Mucosa of descending colon (tissue), 3 donors: ENCODE data around the gene ZAR1. TPM values are rescaled to one million over a fixed set of nuclear protein-coding genes. Genes with fewer than 3 reads are reported as not detected.

Experiments used
- ATAC-seq: fragments of 200-7000 bp; cut with Tn5 transposase; one replicate; pipeline ENCODE4 v1.9.1; 2020; ENCODE audit warnings: mild to moderate bottlenecking, moderate library complexity
- DNase-seq, 3 donors: peaks; one replicate each; pipeline ENCODE4 v3.0.0-alpha.2; 2020
- H3K36me3 ChIP-seq: fragments of 200-600 bp; one replicate; pipeline ENCODE4 v1.8.0; 2021; ENCODE audit warnings: low read depth, mild to moderate bottlenecking
- H3K4me1 ChIP-seq: fragments of 200-600 bp; one replicate; pipeline ENCODE4 v1.8.0; 2021; ENCODE audit warnings: low read depth, mild to moderate bottlenecking
- H3K4me3 ChIP-seq: fragments of 200-600 bp; one replicate; pipeline ENCODE4 v1.8.0; 2021; ENCODE audit warnings: mild to moderate bottlenecking
- H3K9me3 ChIP-seq: fragments of 200-600 bp; one replicate; pipeline ENCODE4 v1.8.0; 2021; ENCODE audit warnings: mild to moderate bottlenecking
- CTCF ChIP-seq: fragments of 200-600 bp; IDR thresholded peaks from one replicate; pipeline ENCODE4 v1.8.0; 2022; ENCODE audit warnings: antibody characterized with exemption, mild to moderate bottlenecking
- intact Hi-C, 2 donors: fragments of 100-400 bp; cut with DNase I in 1 of 2; cut with micrococcal nuclease in 1 of 2; formaldehyde crosslinking; loops; one replicate each; pipeline versions ENCODE4 v1.11.0 to v1.11.1; 2022; cut with DNase I, micrococcal nuclease
- total RNA-seq, 3 donors: library from RNA; stranded (reverse); fragmentation: NEBNext Ultra II Directional in 2 of 3; extraction: Animal tissue kit (Norgen Biotek cat#: 25700) in 2 of 3; gene quantifications; one replicate each; pipeline versions ENCODE4 v1.2.1 to v1.2.4, GENCODE V29; 2021 to 2023
- donor health status: DM: no; HTN: no; CAD: no; lungs with moderate emphysema.
- donor health status: DM: no; HTN: no; CAD: no.
- donor health status: DM: no; HTN: yes; CAD: no.

Gene ZAR1
- total RNA-seq, 3 donors from 2014 or later: not detected

GRCh38 chr4:48504026-48504330 is 13.9 kb downstream of the ZAR1 start:
- peaks cover 3% of the 10 kb centered on the region for H3K36me3 ChIP-seq
- no peak for TF ChIP-seq CTCF
- intact Hi-C loops: no loop called here
- ATAC-seq: no peak
- DNase-seq: no peak
- H3K4me3 ChIP-seq: no peak overlapping the region
- H3K4me1 ChIP-seq: no peaks in the 10 kb centered on the region
- H3K9me3 ChIP-seq: no peaks in the 10 kb centered on the region

GRCh38 chr4:48504352-48504751 is 14.3 kb downstream of the ZAR1 start:
- H3K36me3 ChIP-seq: peaks cover 6% of the 10 kb centered on the region
- DNase-seq (no peak), ATAC-seq (no peak)
- no peaks in the 10 kb centered on the region for H3K4me1 ChIP-seq
- intact Hi-C loops: no loop called here
- no peak overlapping the region for H3K4me3 ChIP-seq
- no peak for TF ChIP-seq CTCF
- H3K9me3 ChIP-seq: no peaks in the 10 kb centered on the region

- intact Hi-C loops: no loop called here
- DNase-seq: no peak
- H3K4me3 ChIP-seq: no peak overlapping the region
- peaks cover 16% of the 10 kb centered on the region for H3K36me3 ChIP-seq
- H3K4me1 ChIP-seq: no peaks in the 10 kb centered on the region
- ATAC-seq: no peak
- TF ChIP-seq CTCF: no peak
- H3K9me3 ChIP-seq: no peaks in the 10 kb centered on the region
Measured at GRCh38 chr4:48506716-48507115, 16.7 kb downstream of the ZAR1 start.

- intact Hi-C loops: no loop called here
Measured at GRCh38 chr4:48509543-48509942, 19.5 kb downstream of the ZAR1 start.

GRCh38 chr4:48518143-48518542 is 28.1 kb downstream of the ZAR1 start:
- TF ChIP-seq CTCF: no peak
- Histone ChIP-seq H3K9me3 (no peaks in the 10 kb centered on the region), H3K36me3 (peaks cover 4% of the 10 kb centered on the region), H3K4me1 (no peaks in the 10 kb centered on the region), H3K4me3 (no peak overlapping the region)
- intact Hi-C loops: no loop called here
- ATAC-seq (no peak), DNase-seq (no peak)

More at GRCh38 chr4:48509543-48509942, 19.5 kb downstream of the ZAR1 start:
- Histone ChIP-seq H3K36me3 (peaks cover 16% of the 10 kb centered on the region), H3K9me3 (no peaks in the 10 kb centered on the region), H3K4me1 (no peaks in the 10 kb centered on the region), H3K4me3 (no peak overlapping the region)
- no peak for TF ChIP-seq CTCF
- ATAC-seq: no peak
- no peak for DNase-seq

- intact Hi-C loops: no loop called here
- TF ChIP-seq CTCF: no peak
- Histone ChIP-seq H3K4me3 (no peak overlapping the region), H3K36me3 (peaks cover 3% of the 10 kb centered on the region), H3K4me1 (no peaks in the 10 kb centered on the region), H3K9me3 (no peaks in the 10 kb centered on the region)
- no peak for DNase-seq
- ATAC-seq: no peak
Measured at GRCh38 chr4:48526406-48526805, 36.4 kb downstream of the ZAR1 start.
